ENCODE measurements around the gene CTTN.

The CTTN gene

GRCh38 chr11:70456921-70457532, 58.7 kb downstream of the CTTN start:
- DNase-seq (ENCODE audit: low spot score) = no peak

- DNase-seq (ENCODE audit: low spot score) = no peak
These were observed 60.4 kb downstream of the CTTN start for GRCh38 chr11:70458736-70459135.

- DNase-seq (ENCODE audit: low spot score) = no peak
These were observed 61.8 kb downstream of the CTTN start for GRCh38 chr11:70460111-70460510.

GRCh38 chr11:70460964-70461363, 62.6 kb downstream of the CTTN start:
- DNase-seq (ENCODE audit: low spot score) = no peak

- no peak for DNase-seq (ENCODE audit: low spot score)
These were observed 64.6 kb downstream of the CTTN start for GRCh38 chr11:70462818-70463477.

GRCh38 chr11:70463478-70464255, 65.3 kb downstream of the CTTN start:
- no peak for DNase-seq (ENCODE audit: low spot score)

- no peak for DNase-seq (ENCODE audit: low spot score)
These were observed 66.4 kb downstream of the CTTN start for GRCh38 chr11:70464509-70465361.

- peak; percentile 31 for DNase-seq (ENCODE audit: low spot score)
These were observed 67.8 kb downstream of the CTTN start for GRCh38 chr11:70466154-70466553.

- no peak for DNase-seq (ENCODE audit: low spot score)
These were observed 68.3 kb downstream of the CTTN start for GRCh38 chr11:70466596-70466995.

GRCh38 chr11:70467201-70468085, 69.1 kb downstream of the CTTN start:
- DNase-seq (ENCODE audit: low spot score) = peak; percentile 54

GRCh38 chr11:70468256-70469195, 70.2 kb downstream of the CTTN start:
- DNase-seq (ENCODE audit: low spot score) = no peak

GRCh38 chr11:70470127-70470526, 71.8 kb downstream of the CTTN start:
- no peak for DNase-seq (ENCODE audit: low spot score)

- DNase-seq (ENCODE audit: low spot score) = peak; percentile 49
These were observed 72.9 kb downstream of the CTTN start for GRCh38 chr11:70471254-70471653.

GRCh38 chr11:70472240-70472639, 73.9 kb downstream of the CTTN start:
- no peak for DNase-seq (ENCODE audit: low spot score)

GRCh38 chr11:70473186-70473872, 75.0 kb downstream of the CTTN start:
- DNase-seq (ENCODE audit: low spot score) = no peak

- no peak for DNase-seq (ENCODE audit: low spot score)
These were observed 75.8 kb downstream of the CTTN start for GRCh38 chr11:70473873-70474690.

- no peak for DNase-seq (ENCODE audit: low spot score)
These were observed 76.4 kb downstream of the CTTN start for GRCh38 chr11:70474710-70475109.

GRCh38 chr11:70476669-70477068, 78.3 kb downstream of the CTTN start:
- peak; percentile 37 for DNase-seq (ENCODE audit: low spot score)

- DNase-seq (ENCODE audit: low spot score) = no peak
These were observed 78.8 kb downstream of the CTTN start for GRCh38 chr11:70477176-70477575.

All from RKO (cell line).